ENCODE results near the gene CATSPER1.

Gene CATSPER1

GRCh38 chr11:65982824-65983588 lies 43.3 kb downstream of the CATSPER1 start:
- no peak for TF ChIP-seq CTCF (IDR thresholded peaks at IDR 0.05)
- DNase-seq (ENCODE audit: low spot score): no peak
- no peak overlapping the region for H3K27ac ChIP-seq
- no peak overlapping the region for H3K4me3 ChIP-seq

DNA sequence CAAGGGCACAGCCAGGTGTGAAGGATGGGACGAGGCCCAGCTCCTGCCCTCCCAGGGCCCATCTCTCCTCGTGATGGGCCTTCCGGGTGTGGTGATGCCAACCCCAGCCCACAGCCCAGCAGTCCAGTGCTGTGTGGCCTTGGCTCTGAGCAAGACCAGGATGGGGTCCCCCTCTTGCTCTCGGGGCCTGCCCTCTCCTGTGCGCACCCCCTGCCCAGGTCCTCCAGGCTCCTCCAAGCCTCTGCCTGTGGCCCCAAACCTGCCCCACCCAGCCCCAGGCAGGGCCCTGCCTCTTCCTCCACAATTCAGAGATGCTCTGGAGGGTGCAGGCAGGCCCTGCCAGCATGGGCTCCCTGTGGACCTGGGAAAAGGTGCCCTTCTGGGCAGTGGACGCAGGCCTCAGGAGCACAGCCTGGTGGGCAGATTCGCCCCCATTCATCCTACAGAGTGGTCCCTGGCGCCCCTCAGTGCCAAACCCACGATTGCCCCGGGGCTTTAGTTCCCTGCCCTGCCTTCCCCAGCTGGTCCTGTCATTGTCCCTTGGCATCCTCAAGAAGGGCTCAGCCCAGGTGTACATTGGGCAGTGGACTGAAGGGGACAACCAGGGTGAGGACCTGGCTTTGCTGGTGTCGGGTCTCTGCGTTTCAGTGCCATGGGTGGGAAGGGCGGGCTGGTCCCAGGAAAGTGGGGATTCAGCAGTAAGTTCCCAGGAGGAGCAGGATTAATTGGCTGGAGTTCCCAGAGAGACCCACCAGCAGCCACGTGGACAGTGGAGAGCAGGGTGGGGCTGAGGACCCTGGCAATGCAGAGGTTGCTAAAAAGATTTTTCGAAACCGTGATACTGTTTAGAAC lies 44.1 kb downstream of the CATSPER1 start:
- DNase-seq (ENCODE audit: low spot score): no peak
- TF ChIP-seq CTCF (IDR thresholded peaks at IDR 0.05): no peak
- H3K4me3 ChIP-seq: no peak overlapping the region
- H3K27ac ChIP-seq: no peak overlapping the region

DNA sequence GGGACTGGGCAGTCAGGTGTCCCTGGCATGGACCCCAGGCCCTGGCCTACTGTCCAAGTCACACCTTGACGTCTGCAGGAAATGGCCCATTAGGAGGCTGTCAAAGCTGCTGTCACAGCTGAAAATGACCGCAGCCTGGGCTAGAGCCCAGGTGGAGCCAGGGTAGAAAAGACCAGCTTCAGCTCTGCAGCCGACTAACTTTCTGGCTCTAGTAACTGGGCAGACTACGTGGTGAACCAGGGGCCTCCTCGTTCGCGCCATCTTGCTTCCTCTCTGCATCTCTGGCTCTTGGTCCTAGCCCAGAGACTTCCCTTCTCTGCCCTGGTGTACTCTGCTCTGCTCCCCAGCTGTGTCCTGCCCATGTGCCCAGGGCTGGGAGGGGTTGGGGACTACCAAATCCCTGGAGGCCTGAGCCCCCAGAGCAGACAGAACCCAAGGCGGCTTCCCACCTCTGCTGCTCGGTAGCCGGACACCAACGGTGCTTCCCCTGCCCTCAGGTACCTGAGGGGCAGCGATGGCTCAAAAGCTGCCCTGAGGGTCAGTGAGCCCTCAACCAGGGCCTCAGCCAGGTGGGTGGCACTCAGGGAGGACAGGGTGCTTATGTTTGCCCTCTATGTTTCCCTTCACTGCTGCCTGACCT lies 45.1 kb downstream of the CATSPER1 start:
- no peak for DNase-seq (ENCODE audit: low spot score)
- Histone ChIP-seq H3K27ac (no peak overlapping the region), H3K4me3 (no peak overlapping the region)
- TF ChIP-seq CTCF (IDR thresholded peaks at IDR 0.05): no peak

DNA sequence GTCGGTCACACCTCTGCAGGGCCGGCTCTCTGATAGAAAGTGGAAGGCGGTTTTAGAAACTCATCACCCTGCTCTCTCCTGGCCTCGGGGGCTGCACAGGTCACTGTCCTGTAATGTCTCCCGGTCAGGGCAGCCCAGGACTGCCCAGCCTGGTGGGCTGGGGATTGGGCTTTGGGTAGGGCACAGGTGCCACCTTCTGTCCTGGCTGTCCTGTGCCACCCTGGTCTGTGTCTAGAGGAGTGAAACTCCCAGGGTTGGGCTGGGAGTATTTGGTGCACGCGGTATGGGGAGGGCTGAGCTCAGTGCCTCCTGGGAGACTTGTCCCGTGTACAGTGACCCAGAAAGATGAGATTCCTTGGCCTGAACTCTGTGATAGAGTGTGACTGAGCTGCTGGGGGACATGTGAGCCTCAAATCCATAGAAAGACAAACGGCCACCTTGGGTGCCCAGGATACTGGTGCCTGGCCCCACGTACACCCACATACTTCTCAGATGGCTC lies 47.0 kb downstream of the CATSPER1 start:
- DNase-seq (ENCODE audit: low spot score): no peak
- Histone ChIP-seq H3K27ac (no peak overlapping the region), H3K4me3 (no peak overlapping the region)
- no peak for TF ChIP-seq CTCF (IDR thresholded peaks at IDR 0.05)

DNA sequence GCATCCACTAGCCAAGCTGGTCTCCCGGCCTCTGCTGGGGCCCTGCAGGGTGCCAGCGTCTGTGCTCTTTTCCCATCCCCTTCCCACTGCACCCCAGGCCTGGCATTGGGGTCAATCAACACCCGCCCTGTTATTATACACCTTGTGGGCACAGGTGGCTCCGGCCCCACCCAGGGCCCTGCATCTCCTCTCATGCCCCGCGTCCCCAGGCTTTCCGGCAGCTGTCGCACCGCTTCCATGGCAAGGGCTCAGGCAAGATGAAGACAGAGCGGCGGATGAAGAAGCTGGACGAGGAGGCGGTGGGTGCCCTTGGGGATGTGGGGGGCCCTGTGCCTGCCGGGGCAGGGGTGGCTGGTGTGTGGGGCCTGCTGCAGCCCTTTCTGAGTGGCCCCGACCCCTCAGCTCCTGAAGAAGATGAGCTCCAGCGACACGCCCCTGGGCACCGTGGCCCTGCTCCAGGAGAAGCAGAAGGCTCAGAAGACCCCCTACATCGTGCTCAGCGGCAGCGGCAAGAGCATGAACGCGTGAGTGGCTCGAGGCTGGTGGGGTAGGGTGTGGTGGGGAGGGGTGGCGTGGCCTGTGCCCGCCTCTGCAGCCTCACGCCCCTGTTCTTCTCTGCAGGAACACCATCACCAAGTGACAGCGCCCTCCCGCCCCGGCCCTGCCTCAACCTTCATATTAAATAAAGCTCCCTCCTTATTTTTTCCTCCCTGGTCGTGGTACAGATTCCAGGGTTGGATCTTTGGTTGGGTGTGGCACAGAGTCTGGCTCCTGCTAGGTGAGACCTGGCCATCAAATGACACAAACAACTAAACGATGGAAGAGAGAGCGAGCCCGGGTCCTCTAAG lies 47.7 kb downstream of the CATSPER1 start:
- TF ChIP-seq CTCF (IDR thresholded peaks at IDR 0.05): no peak
- no peak overlapping the region for H3K4me3 ChIP-seq
- DNase-seq (ENCODE audit: low spot score): no peak
- H3K27ac ChIP-seq: no peak overlapping the region

DNA sequence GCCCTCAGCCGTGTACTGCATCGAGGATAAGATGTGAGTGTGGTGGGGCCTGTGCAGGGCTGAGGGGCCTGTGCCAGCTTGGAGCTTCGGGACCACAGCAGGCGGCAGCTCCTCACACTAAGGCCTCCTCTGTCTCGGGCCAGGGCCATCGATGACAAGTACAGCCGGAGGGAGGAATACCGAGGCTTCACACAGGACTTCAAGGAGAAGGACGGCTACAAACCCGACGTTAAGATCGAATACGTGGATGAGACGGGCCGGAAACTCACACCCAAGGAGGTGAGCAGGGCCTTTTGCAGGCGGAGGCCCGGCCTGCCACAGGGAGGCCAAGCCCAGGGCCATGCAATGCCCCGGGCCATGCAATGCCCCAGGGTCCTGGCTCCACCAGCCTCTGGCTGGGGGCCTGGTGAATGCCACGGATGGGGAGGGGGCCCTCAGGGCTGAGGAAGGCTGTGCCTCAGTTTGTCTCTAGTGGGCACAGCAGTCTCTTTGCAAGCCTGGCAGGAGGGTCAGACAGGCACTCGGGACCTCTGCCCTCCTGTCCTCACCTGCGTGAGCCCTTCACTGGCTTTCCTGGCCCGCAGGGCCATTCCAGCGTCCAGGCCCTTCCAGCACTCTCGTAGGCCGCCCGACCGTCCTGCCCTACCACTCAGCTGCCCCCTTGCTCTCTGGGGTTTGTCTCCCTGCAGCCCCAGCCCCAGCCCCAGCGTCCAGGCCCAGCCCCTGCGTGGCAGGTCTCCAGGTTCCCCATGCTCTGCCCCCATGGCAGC lies 48.5 kb downstream of the CATSPER1 start:
- no peak for TF ChIP-seq CTCF (IDR thresholded peaks at IDR 0.05)
- Histone ChIP-seq H3K4me3 (no peak overlapping the region), H3K27ac (no peak overlapping the region)
- DNase-seq (ENCODE audit: low spot score): no peak
